K562 (cell line): Measurements from ENCODE around the gene NUB1. TPM values are rescaled to one million over a fixed set of nuclear protein-coding genes. Genes with fewer than 3 reads are reported as not detected.

Experiments
- CBFA2T2 ChIP-seq: fragments of 450-650 bp; conservative IDR thresholded peaks from 2 replicates; pipeline ENCODE4 v1.6.1; 2017; ENCODE audit warnings: mild to moderate bottlenecking
- CREB3L1 ChIP-seq: fragments of 450-650 bp; IDR thresholded peaks from 2 replicates; pipeline ENCODE4 v1.6.1; 2014; ENCODE audit warnings: low read depth, mild to moderate bottlenecking, moderate library complexity, borderline replicate concordance
- ELK3 ChIP-seq: fragments of 450-650 bp; formaldehyde crosslinking; IDR thresholded peaks from 2 replicates; pipeline ENCODE4 v1.4.0; 2020; ENCODE audit warnings: mild to moderate bottlenecking
- HIVEP1 ChIP-seq: fragments of 250-450 bp; sonication (Bioruptor Pico); IDR thresholded peaks from 2 replicates; pipeline ENCODE4 v1.4.0; 2020; ENCODE audit warnings: mild to moderate bottlenecking
- RERE ChIP-seq: sonication (generic); formaldehyde crosslinking; IDR thresholded peaks from 2 replicates; pipeline ENCODE4 v1.8.0; 2023; ENCODE audit warnings: missing genetic modification reagents, mild to moderate bottlenecking, borderline replicate concordance
- ZBTB12 ChIP-seq: fragments of 250-450 bp; sonication (Bioruptor Pico); IDR thresholded peaks from 2 replicates; pipeline ENCODE4 v1.4.0; 2020
- ZBTB26 ChIP-seq: fragments of 450-650 bp; formaldehyde crosslinking; IDR thresholded peaks from 2 replicates; pipeline ENCODE4 v1.4.0; 2022; ENCODE audit warnings: missing genetic modification characterization
- ZNF3 ChIP-seq: fragments of 250-450 bp; sonication (Bioruptor Pico); IDR thresholded peaks from 2 replicates; pipeline ENCODE4 v1.5.0; 2021; ENCODE audit warnings: mild to moderate bottlenecking, moderate library complexity
- ZNF764 ChIP-seq: fragments of 250-450 bp; sonication (Bioruptor Pico); IDR thresholded peaks from 2 replicates; pipeline ENCODE4 v1.4.0; 2020; ENCODE audit warnings: low read depth, mild to moderate bottlenecking, moderate library complexity
- ZNF766 ChIP-seq: fragments of 200-800 bp; sonication (Bioruptor generic); conservative IDR thresholded peaks from 2 replicates; pipeline ENCODE4 v1.6.1; 2016; ENCODE audit warnings: missing genetic modification characterization, missing compliant biosample characterization
- polyA plus RNA-seq, 8 experiments: library from polyadenylated mRNA; depleted of rRNA in 4 of 8; stranded (reverse) in 5 of 8; unstranded in 3 of 8; fragments of >200 nt; fragmentation: Nextera tagmentation in 2 of 8; fragmentation: Illumina TruSeq in 1 of 8; extraction: Ambion mirVana in 2 of 8; extraction: Trizol in 1 of 8; gene quantifications; 2 replicates each; pipeline versions ENCODE4 v1.2.1 to v1.2.3, GENCODE V29; 2011 to 2014; ENCODE audit warnings: inconsistent platforms in 1 of 8, missing spikeins in 1 of 8
- total RNA-seq, 7 experiments: library from RNA; depleted of rRNA in 6 of 7; stranded (reverse); fragments of >200 nt in 6 of 7; fragmentation: Illumina TruSeq in 2 of 7; extraction: Trizol in 2 of 7; gene quantifications; 2 replicates each; pipeline versions ENCODE4 v1.2.1 to v1.2.3, GENCODE V29; 2011 to 2021; ENCODE audit warnings: low replicate concordance in 1 of 7

Gene NUB1
- total and polyA plus RNA-seq, 9 of the 15 experiments (the other 6 are each of a cell fraction or from before 2014, with no cell fraction given), result 43.2 to 159 (median 85.2) TPM

GRCh38 chr7:151341357-151342101 is at the start of gene NUB1 (continued):
- TF ChIP-seq ELK3 (CRISPR knock-in tag) (no peak), ZBTB12 (CRISPR knock-in tag) (no peak), ZNF764 (no peak), RERE (no peak), ZNF766 (CRISPR knock-in tag) (no peak), CREB3L1 (peak; percentile 82), HIVEP1 (no peak), CBFA2T2 (no peak), ZNF3 (no peak), ZBTB26 (CRISPR knock-in tag) (no peak)
